ENCODE measurements around the gene HADH.
"Not testable (repeated sequence)": the region's sequence is repeated elsewhere in the genome, so short reads cannot be mapped to it uniquely, and the experiment has no call there.

- TF ChIP-seq CTCF, EP300 (IDR thresholded peaks at IDR 0.05): not testable (repeated sequence)
Observed at GRCh38 chr4:107967921-107968320, 21.8 kb upstream of the HADH start.
